Suprapubic skin (tissue), 3 donors: ENCODE data around the gene GARNL3.

Experiments used
- EP300 ChIP-seq: sonication (generic); formaldehyde crosslinking; IDR thresholded peaks from one replicate; pipeline ENCODE4 v1.6.1; 2017; ENCODE audit warnings: antibody characterized with exemption
- TF ChIP-seq, protein P1 (sequence below), 2 donors: fragments of 200-600 bp in 1 of 2; fragments of 450-650 bp in 1 of 2; sonication (generic) in 1 of 2; IDR thresholded peaks; one replicate each; pipeline ENCODE4 v1.5.1; 2016 to 2019; ENCODE audit warnings: antibody characterized with exemption in 2 of 2, mild to moderate bottlenecking in 1 of 2, moderate library complexity in 1 of 2

DNA sequence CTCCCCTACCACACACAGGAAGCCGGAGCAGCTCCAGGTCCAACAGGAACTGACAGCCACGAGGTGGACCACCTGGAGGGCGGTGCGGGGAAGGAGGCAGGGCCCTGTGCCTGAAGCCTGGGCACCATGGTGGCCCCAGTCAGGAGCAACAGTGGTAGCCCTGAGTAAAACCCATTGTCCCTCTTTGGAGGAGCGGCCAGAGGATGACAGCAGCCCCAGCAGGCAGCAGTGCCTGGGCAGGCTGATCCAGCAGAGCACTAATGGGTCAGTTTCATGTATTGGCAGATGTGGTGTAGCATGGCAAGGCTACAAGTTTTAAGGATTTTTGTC, 47.7 kb upstream of the GARNL3 start:
- TF ChIP-seq, protein P1, sequence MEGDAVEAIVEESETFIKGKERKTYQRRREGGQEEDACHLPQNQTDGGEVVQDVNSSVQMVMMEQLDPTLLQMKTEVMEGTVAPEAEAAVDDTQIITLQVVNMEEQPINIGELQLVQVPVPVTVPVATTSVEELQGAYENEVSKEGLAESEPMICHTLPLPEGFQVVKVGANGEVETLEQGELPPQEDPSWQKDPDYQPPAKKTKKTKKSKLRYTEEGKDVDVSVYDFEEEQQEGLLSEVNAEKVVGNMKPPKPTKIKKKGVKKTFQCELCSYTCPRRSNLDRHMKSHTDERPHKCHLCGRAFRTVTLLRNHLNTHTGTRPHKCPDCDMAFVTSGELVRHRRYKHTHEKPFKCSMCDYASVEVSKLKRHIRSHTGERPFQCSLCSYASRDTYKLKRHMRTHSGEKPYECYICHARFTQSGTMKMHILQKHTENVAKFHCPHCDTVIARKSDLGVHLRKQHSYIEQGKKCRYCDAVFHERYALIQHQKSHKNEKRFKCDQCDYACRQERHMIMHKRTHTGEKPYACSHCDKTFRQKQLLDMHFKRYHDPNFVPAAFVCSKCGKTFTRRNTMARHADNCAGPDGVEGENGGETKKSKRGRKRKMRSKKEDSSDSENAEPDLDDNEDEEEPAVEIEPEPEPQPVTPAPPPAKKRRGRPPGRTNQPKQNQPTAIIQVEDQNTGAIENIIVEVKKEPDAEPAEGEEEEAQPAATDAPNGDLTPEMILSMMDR (IDR thresholded peaks at IDR 0.05), result no peak
- TF ChIP-seq EP300, result no peak
